ENCODE measurements around the gene DPP3. TPM values are rescaled to one million over a fixed set of nuclear protein-coding genes. Genes with fewer than 3 reads are reported as not detected.

DPP3 gene
- total RNA-seq, 4 donors from 2014 or later, result 32.8 to 116 (median 53.4) TPM

DNA sequence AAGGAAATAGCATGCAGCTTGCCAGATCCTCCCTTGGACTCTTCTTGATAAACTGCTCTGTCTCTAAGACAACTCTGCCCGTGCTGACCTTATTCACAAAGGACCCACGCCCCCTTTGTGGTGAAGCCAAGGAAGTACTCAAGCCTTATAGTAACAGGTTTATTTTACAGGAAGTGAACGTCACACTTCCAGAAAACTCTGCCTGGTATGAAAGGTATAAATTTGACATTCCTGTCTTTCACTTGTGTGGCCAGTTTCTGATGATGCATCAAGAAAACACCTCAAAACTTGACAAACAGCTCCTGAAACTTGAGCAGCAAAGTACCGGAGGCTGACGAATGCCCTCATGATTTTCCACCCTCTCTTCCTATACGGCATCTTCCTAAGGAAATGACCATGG lies 26.0 kb upstream of the DPP3 start:
- Histone ChIP-seq H3K36me3 (no peaks in the 10 kb centered on the region), H3K27ac (no peak overlapping the region), H3K27me3 (no peaks in the 10 kb centered on the region), H3K4me3 (no peak overlapping the region), H3K9me3 (no peaks in the 10 kb centered on the region), H3K4me1 (no peaks in the 10 kb centered on the region)
- in situ Hi-C loops (cut with MboI; ENCODE audit: low pct_ligation_motif_present in 1 of 4, low pct_unique_long_range_greater_than_20kb in 1 of 4, low sequenced_read_pairs in 3 of 4), result no loop called here
- TF ChIP-seq POLR2AphosphoS5 (IDR thresholded peaks at IDR 0.05), result no peak
- no peak for TF ChIP-seq EP300 (IDR thresholded peaks at IDR 0.05; ENCODE audit: low read depth)
- TF ChIP-seq, protein P1, sequence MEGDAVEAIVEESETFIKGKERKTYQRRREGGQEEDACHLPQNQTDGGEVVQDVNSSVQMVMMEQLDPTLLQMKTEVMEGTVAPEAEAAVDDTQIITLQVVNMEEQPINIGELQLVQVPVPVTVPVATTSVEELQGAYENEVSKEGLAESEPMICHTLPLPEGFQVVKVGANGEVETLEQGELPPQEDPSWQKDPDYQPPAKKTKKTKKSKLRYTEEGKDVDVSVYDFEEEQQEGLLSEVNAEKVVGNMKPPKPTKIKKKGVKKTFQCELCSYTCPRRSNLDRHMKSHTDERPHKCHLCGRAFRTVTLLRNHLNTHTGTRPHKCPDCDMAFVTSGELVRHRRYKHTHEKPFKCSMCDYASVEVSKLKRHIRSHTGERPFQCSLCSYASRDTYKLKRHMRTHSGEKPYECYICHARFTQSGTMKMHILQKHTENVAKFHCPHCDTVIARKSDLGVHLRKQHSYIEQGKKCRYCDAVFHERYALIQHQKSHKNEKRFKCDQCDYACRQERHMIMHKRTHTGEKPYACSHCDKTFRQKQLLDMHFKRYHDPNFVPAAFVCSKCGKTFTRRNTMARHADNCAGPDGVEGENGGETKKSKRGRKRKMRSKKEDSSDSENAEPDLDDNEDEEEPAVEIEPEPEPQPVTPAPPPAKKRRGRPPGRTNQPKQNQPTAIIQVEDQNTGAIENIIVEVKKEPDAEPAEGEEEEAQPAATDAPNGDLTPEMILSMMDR (IDR thresholded peaks at IDR 0.05), result no peak
- TF ChIP-seq POLR2A (IDR thresholded peaks at IDR 0.05), result no peak
- 36 to 43% methylated on average over 3 to 6 of the region's 6 CpGs for WGBS, 2 donors (ENCODE audit: low coverage in 1 of 2)
- DNase-seq, result no peak
- intact Hi-C loops (cut with DNase I; ENCODE audit: low total_unique reads), result no loop called here

DNA sequence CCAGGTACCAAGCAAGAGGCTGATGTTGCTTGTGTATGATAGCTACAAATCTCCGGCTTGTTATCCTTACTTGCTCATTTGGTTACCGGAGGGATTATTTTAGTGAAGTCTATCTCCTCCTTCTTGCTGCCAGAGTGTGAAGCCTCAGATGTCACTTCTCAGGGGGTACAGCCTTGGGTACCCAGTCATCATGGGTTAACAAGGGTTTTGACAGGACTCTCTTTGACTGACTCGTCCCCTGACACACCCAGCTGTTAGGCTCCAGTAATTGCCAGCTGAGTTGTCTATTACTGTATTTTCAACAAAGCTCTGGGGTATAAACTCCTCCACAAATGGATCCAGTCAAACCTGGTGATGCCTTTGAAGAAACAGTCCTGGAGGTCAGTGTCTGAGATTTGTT lies 25.4 kb upstream of the DPP3 start:
- TF ChIP-seq POLR2AphosphoS5 (IDR thresholded peaks at IDR 0.05) (no peak), POLR2A (IDR thresholded peaks at IDR 0.05) (no peak), EP300 (IDR thresholded peaks at IDR 0.05; ENCODE audit: low read depth) (no peak)
- TF ChIP-seq, protein P1 (IDR thresholded peaks at IDR 0.05), result no peak
- Histone ChIP-seq H3K4me1 (no peaks in the 10 kb centered on the region), H3K4me3 (no peak overlapping the region), H3K27me3 (no peaks in the 10 kb centered on the region), H3K9me3 (no peaks in the 10 kb centered on the region), H3K36me3 (no peaks in the 10 kb centered on the region), H3K27ac (no peak overlapping the region)
- intact Hi-C loops (cut with DNase I; ENCODE audit: low total_unique reads), result no loop called here
- 26 to 54% methylated on average over 2 to 3 of the region's 3 CpGs for WGBS, 2 donors (ENCODE audit: low coverage in 1 of 2)
- in situ Hi-C loops (cut with MboI; ENCODE audit: low pct_ligation_motif_present in 1 of 4, low pct_unique_long_range_greater_than_20kb in 1 of 4, low sequenced_read_pairs in 3 of 4), result no loop called here
- no peak for DNase-seq

DNA sequence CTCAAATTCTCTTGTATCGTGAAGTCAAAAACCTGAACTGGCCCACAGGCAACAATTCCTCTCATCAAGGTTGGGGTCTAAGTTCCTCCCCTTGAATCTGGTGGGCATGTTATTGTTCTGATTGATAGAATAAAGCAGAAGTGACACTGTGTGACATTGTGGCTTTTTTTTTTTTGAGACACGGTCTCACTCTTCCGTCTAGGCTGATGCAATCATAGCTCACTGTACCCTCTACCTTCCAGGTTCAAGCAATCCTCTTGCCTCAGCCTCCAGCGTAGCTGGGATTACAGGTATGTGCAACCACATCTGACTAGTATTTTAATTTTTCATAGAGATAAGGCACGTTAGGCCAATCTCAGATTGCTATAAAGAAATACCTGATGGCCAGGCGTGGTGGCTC lies 22.4 kb upstream of the DPP3 start:
- intact Hi-C loops (cut with DNase I; ENCODE audit: low total_unique reads) (no loop called here), in situ Hi-C loops (cut with MboI; ENCODE audit: low pct_ligation_motif_present in 1 of 4, low pct_unique_long_range_greater_than_20kb in 1 of 4, low sequenced_read_pairs in 3 of 4) (no loop called here)
- no peaks in the 10 kb centered on the region for H3K4me1 ChIP-seq
- H3K9me3 ChIP-seq, result no peaks in the 10 kb centered on the region
- H3K36me3 ChIP-seq, result no peaks in the 10 kb centered on the region
- no peaks in the 10 kb centered on the region for H3K27me3 ChIP-seq
- no peak for DNase-seq
- H3K4me3 ChIP-seq, result no peak overlapping the region
- no peak overlapping the region for H3K27ac ChIP-seq
- 80 to 82% methylated on average over 4 to 6 of the region's 6 CpGs for WGBS, 2 donors (ENCODE audit: low coverage in 1 of 2)
- no peak for TF ChIP-seq EP300 (IDR thresholded peaks at IDR 0.05; ENCODE audit: low read depth)
- TF ChIP-seq, protein P1 (IDR thresholded peaks at IDR 0.05), result no peak
- no peak for TF ChIP-seq POLR2A (IDR thresholded peaks at IDR 0.05)
- TF ChIP-seq POLR2AphosphoS5 (IDR thresholded peaks at IDR 0.05), result no peak

DNA sequence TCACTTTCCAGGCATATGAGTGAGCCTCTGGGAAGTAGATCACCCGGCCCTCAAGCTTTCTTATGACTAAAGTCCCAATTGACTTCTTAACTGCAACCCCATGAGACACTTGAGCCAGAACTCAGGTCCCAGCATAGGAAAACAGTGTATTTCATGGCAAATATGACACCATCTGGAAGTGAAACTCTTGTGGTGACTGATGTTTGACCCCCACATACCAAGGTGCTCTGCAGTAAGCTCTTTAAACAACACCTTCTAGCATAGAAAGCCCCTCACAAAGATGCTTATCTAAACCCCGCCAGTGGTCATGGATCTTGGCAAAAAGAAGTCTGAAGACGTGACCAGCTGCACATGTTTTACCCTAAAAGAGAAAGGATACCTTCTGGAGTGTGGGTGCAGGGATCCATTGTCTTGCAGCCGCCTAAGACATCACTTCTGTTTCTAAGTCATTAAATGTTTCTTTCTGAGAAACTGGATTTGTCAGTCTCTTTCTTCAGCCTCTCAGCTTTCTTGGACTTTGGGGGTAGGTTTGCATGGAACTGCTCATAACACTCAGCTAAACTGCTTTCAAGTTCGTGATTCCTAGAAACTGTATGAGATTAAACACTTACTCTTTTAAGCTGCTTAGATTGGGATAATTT lies 21.0 kb upstream of the DPP3 start:
- TF ChIP-seq EP300 (IDR thresholded peaks at IDR 0.05; ENCODE audit: low read depth), result no peak
- TF ChIP-seq POLR2AphosphoS5 (IDR thresholded peaks at IDR 0.05), result no peak
- TF ChIP-seq, protein P1 (IDR thresholded peaks at IDR 0.05), result no peak
- no peak for TF ChIP-seq POLR2A (IDR thresholded peaks at IDR 0.05)
- no peak overlapping the region for H3K27ac ChIP-seq
- intact Hi-C loops (cut with DNase I; ENCODE audit: low total_unique reads), result no loop called here
- DNase-seq, result no peak
- 51 to 100% methylated on average over 1 to 5 of the region's 5 CpGs for WGBS, 2 donors (ENCODE audit: low coverage in 1 of 2)
- no peaks in the 10 kb centered on the region for H3K4me1 ChIP-seq
- H3K4me3 ChIP-seq, result no peak overlapping the region
- H3K27me3 ChIP-seq, result no peaks in the 10 kb centered on the region
- H3K36me3 ChIP-seq, result no peaks in the 10 kb centered on the region
- in situ Hi-C loops (cut with MboI; ENCODE audit: low pct_ligation_motif_present in 1 of 4, low pct_unique_long_range_greater_than_20kb in 1 of 4, low sequenced_read_pairs in 3 of 4), result no loop called here
- no peaks in the 10 kb centered on the region for H3K9me3 ChIP-seq

Data from transverse colon (tissue), 4 donors.